CD4-positive, alpha-beta T cell treated with Interleukin-17A for 4 hours (primary cell): Measurements from ENCODE around the gene GOLGA8H.
"Not testable (repeated sequence)": the region's sequence is repeated elsewhere in the genome, so short reads cannot be mapped to it uniquely, and the experiment has no call there.

Experiments
- DNase-seq: peaks from one replicate; pipeline ENCODE4 v3.0.0-alpha.2; 2020; ENCODE audit warnings: mixed read lengths

The GOLGA8H gene, protein sequence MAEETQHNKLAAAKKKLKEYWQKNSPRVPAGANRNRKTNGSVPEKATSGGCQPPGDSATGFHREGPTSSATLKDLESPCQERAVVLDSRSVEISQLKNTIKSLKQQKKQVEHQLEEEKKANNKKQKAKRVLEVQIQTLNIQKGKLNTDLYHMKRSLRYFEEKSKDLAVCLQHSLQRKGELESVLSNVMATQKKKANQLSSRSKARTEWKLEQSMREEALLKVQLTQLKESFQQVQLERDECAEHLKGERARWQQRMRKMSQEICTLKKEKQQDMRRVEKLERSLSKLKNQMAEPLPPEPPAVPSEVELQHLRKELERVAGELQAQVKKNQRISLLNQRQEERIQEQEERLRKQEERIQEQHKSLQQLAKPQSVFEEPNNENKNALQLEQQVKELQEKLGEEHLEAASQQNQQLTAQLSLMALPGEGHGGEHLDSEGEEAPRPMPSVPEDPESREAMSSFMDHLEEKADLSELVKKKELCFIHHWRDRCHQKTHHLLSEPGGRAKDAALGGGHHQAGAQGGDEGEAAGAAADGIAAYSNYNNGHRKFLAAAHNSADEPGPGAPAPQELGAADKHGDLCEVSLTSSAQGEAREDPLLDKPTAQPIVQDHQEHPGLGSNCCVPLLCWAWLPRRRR

DNA sequence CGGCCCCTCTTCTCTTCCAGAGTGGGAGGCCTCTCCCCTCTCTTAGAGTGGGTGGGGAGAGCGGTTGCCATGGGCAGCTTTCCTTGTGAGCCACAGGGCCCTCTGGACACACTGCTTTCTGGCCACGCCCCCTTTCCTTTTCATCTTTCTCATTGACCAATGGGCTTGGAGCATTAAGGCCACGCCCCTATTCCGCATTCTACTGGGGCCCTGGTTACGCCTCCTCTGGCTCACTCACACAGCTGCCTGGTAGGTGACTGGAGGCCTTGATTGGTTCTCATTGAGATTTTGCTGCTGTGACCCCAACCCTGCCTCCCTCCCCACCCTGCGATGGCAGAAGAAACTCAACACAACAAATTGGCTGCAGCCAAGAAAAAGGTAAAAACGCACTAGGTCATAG, at the start of gene GOLGA8H:
GOLGA8H (plus strand) TSS at position 233 of the 400 bp plus-strand sequence; CDS start at position 331, 98 bp downstream.
- DNase-seq = not testable (repeated sequence)

DNA sequence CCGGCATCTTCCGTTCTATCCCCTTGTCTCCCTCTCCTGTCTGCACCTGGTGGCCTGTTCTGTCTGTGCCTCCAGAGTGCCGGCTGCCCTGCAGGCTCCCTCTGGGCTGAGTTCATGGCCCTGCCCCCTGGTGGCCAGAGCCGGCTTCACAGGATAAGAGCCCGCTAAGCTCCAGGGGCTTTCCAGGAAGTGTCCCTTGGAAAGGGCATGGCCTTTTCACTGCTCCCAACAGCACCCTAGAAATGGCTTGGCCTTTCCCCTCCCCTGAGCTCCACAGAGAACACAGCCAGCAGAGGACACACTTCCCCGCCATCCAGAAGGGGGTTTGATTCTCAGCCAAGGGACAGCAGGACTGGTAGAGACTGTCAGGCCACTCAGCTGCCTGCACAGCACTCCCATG, 36.9 kb upstream of the GOLGA8H start:
- DNase-seq = not testable (repeated sequence)

DNA sequence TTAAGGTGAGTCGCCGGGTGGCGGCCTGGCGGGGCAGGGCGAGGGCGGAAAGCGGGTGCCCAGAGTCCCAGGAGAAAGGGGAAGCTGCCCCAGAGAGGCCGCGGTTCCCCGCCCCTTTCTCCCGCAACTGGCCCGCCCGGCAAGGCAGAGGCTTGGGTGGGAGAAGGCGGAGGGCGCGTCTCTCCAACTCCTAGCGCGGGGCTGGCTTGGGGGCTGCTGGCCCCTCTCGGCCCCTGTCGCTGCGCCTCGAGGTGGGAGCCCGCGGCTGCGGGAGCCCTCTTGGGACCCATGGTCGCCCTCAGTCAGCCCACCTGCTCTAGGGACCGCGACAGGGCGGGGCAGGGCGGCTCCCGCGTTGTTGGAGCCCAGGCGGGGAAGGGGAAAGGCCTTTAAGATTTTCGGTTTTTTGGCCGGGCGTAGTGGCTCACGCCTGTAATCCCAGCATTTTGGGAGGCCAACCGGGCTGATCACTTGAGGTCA, 30.8 kb upstream of the GOLGA8H start:
- DNase-seq = not testable (repeated sequence)

DNA sequence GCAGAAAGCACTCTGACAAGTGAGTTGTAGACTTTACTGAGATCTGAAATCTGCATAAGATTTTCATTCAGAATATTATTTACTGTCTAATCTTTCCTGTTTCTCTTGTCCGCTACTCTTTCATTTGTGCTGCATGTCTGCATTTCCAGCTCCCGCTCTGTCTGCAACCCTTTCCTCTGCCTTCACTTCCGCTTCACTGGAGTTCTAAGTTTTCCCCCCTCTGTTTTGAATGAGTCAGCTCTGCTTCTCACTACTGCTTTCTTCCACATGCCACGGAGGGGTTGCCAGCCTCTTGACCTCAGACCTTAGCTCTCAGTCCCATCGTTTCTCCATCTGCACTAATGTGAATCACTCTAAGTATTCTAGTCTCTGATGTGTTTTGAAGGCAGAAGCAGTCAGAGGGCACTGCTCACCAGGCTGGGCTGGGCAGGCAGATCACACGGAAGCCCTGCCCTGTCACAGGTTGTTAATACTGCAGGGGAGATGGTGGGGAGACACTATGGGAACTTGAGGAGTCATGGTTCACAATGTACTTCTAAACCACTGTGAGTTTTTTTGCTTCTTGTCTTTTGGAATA, 24.3 kb upstream of the GOLGA8H start:
- DNase-seq = not testable (repeated sequence)

DNA sequence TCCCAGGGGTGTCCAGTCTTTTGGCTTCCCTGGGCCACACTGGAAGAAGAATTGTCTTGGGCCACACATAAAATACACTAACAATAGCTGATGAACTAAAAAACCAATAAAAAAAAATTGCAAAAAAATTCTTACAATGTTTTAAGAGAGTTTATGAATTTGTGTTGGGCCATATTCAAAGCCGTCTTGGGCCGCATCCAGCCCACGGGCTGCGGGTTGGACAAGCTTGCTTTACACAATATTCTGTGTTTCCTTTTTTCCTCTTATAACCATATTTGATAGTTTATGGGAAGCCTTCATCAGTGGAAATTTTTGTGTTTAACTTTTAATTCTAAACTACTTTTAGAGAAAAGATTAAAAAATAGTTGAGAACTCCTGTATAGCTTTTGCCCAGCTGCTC, 23.1 kb upstream of the GOLGA8H start:
- not testable (repeated sequence) for DNase-seq

DNA sequence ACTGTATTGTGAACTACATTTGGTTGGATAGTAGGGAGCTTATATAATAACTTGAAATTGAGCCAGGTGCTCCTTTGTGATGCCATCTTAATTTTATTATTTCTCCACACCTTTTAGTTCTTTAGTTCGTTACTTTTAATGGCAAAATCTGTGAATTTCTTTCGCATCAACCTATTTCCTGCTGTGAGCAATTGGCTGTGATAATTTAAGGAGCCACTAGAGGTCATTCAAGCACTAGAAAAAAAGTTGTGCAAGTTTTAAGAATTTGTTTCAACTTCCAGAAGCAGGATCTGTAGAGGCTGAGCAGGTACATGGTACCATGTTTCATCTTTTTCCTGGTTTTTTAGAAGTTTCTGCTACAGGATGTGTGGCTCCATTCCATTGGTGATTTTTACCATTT, 4.9 kb upstream of the GOLGA8H start:
- not testable (repeated sequence) for DNase-seq

DNA sequence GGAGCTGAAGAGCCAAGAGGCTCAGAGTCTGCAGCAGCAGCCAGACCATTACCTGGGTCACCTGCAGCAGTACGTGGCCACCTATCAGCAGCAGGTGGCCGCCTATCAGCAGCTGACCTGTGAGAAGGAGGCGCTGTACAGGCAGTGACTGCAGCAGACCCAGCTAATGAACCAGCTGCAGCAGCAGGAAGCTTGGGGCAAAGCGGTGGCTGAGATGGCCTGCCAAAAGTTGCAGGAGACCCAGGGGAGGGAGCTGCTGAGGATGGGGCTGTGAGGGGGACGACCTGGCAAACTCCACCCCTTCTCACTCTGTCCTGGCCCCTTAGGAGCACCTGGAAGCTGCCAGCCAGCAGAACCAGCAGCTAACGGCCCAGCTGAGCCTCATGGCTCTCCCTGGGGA, 8.4 kb downstream of the GOLGA8H start:
- not testable (repeated sequence) for DNase-seq

DNA sequence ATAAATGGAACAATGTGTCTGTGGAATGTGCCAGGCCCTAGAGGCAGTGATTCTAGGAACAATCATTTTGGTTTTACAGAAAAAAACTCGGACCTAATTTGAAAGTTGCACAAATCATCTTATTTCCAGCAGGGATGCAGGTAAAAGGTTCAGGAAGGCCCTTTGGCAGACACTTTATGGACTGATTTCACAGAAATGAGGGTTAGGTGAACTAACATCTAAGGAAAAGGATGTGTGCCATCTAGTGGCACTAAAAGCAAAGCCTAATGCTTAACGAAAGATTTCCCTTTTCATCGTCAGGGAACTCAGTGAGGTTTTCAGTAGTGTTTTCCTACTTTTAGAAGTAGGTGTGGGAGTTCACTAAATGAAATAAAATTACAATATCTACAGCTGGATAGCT, 17.5 kb downstream of the GOLGA8H start:
- not testable (repeated sequence) for DNase-seq

DNA sequence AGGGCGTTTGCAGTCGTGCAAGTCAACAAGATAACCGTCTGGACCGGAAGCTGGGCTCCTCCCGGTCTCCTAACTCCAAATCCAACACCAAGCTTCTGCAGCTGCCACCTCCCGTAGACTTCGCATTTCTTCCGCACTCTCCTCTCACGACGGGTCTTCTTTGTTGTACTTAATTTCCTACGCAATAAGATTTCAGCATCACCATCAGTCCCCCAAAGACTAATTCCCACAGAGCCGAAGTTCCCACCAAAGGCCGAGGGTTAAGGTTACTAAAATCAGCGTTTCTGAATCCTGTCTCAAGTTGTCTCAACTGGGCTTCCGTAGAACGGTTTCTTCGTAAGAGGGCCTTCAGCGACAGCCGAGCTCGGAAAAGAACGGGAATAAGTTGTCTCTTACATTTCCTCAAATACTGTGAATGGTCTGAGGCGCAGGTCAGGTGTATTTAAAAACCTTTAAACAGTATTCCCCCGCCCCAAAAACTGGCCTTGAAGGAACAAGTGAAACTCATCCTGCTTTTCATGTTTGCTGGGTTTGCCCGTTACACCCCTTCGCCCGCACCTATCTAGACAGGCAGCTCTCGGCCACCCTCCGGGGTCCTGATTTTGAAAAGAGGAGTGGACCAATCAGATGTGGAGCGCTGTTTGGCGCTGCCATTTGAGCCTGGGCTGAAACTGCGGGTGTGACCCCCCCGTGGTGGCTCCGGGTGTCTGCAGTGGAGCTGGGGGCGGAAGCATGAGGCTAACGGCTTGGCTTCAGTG, 21.8 kb downstream of the GOLGA8H start, which contains the start of gene ARHGAP11B:
ARHGAP11B (plus strand) TSS at position 693 of the 758 bp plus-strand sequence.
- DNase-seq = peak; percentile 91

DNA sequence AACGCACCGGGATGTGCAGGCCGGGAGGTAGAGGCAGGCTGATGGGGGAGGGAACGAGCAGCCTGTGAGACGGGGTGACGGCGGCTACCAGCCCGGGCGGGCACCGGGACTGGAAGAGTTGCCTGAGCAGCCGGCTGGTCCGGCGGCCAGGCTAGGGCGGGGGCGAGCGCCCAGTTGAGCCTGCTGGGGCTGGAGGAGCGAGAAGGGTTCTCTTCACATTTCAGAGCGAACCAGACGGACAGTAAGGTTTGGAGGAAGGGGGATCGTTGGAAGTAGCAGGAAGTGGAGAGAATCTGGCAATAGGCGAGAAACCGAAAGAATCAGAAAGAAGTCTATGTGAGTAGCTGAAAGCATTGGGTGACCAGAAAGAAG, 22.4 kb downstream of the GOLGA8H start:
- DNase-seq = not testable (repeated sequence)

DNA sequence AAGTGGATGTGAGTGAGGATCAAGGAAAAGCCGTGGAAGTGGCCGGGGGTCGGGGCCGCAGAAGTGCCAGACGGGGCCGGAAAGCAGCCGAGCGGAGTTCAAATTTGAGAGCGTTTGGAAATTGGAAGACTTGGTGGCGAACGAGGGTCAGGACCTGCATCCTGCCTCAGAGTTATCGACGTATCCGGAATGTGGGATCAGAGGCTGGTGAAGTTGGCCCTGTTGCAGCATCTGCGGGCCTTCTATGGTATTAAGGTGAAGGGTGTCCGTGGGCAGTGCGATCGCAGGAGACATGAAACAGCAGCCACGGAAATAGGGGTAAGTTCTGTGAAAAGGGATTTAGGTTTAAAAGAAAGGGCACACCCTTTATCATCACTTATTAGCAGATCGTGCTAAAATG, 22.8 kb downstream of the GOLGA8H start:
- not testable (repeated sequence) for DNase-seq

DNA sequence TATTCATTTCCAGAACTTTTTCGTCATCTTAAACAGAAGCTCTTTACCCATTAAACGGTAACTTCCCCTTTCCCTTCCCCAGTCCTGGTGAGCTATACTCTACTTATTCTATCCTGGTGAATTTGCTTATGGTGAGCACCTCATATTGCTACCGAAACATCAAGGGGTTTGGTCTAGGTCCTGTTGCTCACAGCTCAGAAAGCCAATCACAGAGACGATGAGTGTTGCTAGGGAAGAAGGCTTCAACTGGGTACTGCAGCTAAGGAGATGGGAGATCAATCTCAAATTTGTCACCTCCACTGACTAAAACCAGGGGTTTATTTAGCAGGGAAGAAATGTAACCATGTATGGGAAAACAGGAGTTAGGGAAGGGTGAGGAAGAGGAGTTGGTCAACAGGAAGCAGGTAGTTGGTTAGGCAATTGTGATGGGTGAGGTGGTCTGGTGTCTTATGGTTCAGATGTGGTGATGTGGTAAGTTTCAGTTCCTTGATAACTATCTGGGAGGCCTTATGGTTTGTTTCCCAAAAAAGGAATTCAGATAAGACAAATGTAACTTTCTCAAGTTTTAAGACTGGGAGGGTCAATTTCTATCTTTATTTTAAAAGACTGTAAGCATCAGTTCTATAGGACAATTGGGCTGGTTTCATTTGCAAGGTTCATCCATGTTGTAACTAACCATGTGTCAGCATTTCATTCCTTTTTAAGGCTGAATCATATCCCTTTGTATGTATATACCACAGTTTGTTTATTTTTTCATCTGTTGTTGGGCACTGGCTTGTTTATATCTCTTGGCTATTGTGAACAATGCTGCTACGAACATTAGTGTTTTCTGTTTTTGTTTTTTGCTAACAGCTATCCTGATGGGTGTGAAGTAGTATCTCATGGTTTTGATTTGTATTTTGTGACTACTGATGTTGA, 46.4 kb downstream of the GOLGA8H start:
- no peak for DNase-seq

DNA sequence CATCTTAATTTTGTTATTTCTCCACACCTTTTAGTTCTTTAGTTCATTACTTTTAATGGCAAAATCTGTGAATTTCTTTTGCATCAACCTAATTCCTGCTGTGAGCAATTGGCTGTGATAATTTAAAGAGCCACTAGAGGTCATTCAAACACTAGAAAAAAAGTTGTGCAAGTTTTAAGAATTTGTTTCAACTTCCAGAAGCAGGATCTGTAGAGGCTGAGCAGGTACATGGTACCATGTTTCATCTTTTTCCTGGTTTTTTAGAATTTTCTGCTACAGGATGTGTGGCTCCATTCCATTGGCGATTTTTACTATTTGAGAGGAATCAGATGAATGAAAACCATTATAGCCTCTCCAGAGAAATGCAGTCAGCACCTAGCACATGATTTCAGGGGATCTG, 57.3 kb downstream of the GOLGA8H start:
- not testable (repeated sequence) for DNase-seq
